Hepatocyte (in vitro differentiated cells): ENCODE data around the gene NRSN1.
"Not testable (repeated sequence)": the region's sequence is repeated elsewhere in the genome, so short reads cannot be mapped to it uniquely, and the experiment has no call there.

Experiments
- CTCF ChIP-seq: fragments of 200-600 bp; sonication (generic); IDR thresholded peaks from 2 replicates; pipeline ENCODE4 v1.5.1; 2016; ENCODE audit warnings: antibody characterized with exemption, mild to moderate bottlenecking; ENCODE audit not compliant: poor library complexity
- EZH2 ChIP-seq: fragments of 200-600 bp; sonication (generic); IDR thresholded peaks from 2 replicates; pipeline ENCODE4 v1.6.1; 2016; ENCODE audit warnings: antibody characterized with exemption, mild to moderate bottlenecking, borderline replicate concordance
- EZH2phosphoT487 ChIP-seq: fragments of 200-600 bp; sonication (generic); IDR thresholded peaks from one replicate; pipeline ENCODE4 v1.6.1; 2018; ENCODE audit warnings: antibody characterized with exemption, mild to moderate bottlenecking, low read depth, moderate library complexity; ENCODE audit not compliant: unreplicated experiment, severe bottlenecking

GRCh38 chr6:24142733-24143132 lies 16.7 kb downstream of the NRSN1 start:
- TF ChIP-seq CTCF, EZH2, EZH2phosphoT487: not testable (repeated sequence)
